Choroid plexus epithelial cell (primary cell): ENCODE results near the gene MTHFR.

Source experiments
- DNase-seq: peaks from one replicate; pipeline ENCODE4 v3.0.0-alpha.2; 2010; ENCODE audit warnings: low read depth
- H3K4me3 ChIP-seq: 2 replicates; pipeline ENCODE4 v1.5.1; 2011; ENCODE audit warnings: low read depth, mild to moderate bottlenecking, control low read depth, low read length, moderate library complexity
- CTCF ChIP-seq: conservative IDR thresholded peaks from 2 replicates; pipeline ENCODE4 v1.5.1; 2011; ENCODE audit warnings: low read depth, mild to moderate bottlenecking, control low read depth, inconsistent platforms, low read length, moderate library complexity

The MTHFR gene

GRCh38 chr1:11786168-11786567, 19.6 kb downstream of the MTHFR start:
- no peak for TF ChIP-seq CTCF
- DNase-seq, result no peak
- H3K4me3 ChIP-seq, result no peak overlapping the region

GRCh38 chr1:11784993-11785769, 20.6 kb downstream of the MTHFR start:
- TF ChIP-seq CTCF, result peak; percentile 80
- peak overlapping the region; percentile 44 for H3K4me3 ChIP-seq
- peak; percentile 63 for DNase-seq

GRCh38 chr1:11784256-11784992, 21.3 kb downstream of the MTHFR start:
- H3K4me3 ChIP-seq, result no peak overlapping the region
- DNase-seq, result no peak
- TF ChIP-seq CTCF, result no peak

GRCh38 chr1:11783556-11783955, 22.2 kb downstream of the MTHFR start:
- no peak for DNase-seq
- H3K4me3 ChIP-seq, result no peak overlapping the region
- TF ChIP-seq CTCF, result no peak

GRCh38 chr1:11782127-11782708, 23.5 kb downstream of the MTHFR start:
- no peak for DNase-seq
- no peak overlapping the region for H3K4me3 ChIP-seq
- TF ChIP-seq CTCF, result no peak

GRCh38 chr1:11781297-11781696, 24.5 kb downstream of the MTHFR start:
- no peak for TF ChIP-seq CTCF
- H3K4me3 ChIP-seq, result no peak overlapping the region
- DNase-seq, result no peak
